ENCODE data around the gene OSBPL5.

OSBPL5 gene

GRCh38 chr11:3197878-3198528, 32.9 kb upstream of the OSBPL5 start:
- DNase-seq, result no peak

DNA sequence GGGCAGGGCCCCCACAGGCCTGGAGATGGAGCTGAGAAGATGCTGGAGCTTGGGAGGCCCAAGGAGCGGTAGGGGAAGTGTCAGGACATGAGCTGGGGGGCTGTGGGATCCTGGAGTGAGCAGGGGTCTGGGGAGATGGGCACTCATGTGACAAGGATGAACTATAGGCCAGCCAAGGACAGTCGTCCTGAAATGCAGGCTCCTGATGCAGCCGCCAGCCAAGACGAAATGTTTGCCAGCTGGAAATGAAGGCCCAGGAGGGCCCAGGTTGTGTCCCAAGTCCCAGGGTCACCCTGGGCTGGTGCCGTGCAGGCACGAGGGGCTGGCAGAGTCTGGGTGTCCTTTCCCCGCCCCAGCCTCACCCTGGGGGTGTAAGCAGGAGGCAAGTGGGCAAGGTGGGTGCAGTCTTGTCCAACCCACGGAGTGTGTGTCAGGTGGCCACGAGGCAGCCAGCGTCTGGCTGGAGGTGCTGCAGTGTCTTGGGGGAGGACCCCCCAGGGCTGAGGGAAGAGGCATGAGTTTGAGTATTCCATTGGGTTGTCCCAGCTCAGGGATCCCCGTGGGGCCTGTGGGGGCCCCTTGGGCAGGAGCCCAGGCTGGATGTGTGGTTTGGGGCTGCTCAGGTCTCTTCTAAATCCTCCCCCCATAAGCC, 32.1 kb upstream of the OSBPL5 start:
- DNase-seq, result no peak

GRCh38 chr11:3196161-3197043, 31.3 kb upstream of the OSBPL5 start:
- no peak for DNase-seq

GRCh38 chr11:3195251-3196160, 30.4 kb upstream of the OSBPL5 start:
- DNase-seq, result no peak

DNA sequence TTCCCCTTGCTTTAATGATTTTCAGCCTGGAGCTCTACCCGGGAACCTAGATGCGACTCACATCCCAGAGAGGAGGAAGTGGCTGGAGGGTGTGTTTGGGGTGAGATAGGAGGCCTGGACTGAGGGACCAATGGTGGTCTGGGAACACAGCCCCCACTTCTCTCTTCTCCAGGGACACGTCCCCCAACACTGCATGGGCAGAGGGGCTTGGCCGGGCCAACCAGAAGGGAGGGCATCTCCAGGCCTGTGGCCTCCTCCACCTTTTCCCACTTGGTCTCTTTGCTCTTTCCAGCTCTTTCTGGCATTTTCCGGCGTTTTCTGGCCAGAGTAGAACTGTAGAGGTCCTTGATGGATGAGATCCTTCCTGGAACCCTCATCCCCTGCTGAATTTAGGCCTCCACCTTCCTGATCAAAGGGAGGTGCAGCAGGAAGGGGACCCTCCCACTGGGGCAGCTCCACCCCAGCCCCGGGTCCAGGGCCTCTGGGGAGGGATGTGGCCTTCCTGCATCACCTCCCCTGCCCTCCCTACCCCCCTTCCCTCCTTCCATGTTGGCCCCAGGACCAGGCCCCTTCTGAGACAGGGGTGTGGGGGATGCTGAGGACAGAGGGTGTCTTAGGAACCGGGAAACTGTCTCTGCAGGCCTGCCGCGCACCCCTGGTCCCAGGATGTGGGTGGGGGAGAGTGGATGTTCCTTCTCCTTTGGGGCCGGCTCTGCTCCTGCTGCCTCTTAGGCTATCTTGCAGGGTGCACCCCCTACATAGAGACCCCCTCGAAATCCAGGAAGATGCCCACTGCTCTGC, 29.1 kb upstream of the OSBPL5 start:
- DNase-seq, result no peak

DNA sequence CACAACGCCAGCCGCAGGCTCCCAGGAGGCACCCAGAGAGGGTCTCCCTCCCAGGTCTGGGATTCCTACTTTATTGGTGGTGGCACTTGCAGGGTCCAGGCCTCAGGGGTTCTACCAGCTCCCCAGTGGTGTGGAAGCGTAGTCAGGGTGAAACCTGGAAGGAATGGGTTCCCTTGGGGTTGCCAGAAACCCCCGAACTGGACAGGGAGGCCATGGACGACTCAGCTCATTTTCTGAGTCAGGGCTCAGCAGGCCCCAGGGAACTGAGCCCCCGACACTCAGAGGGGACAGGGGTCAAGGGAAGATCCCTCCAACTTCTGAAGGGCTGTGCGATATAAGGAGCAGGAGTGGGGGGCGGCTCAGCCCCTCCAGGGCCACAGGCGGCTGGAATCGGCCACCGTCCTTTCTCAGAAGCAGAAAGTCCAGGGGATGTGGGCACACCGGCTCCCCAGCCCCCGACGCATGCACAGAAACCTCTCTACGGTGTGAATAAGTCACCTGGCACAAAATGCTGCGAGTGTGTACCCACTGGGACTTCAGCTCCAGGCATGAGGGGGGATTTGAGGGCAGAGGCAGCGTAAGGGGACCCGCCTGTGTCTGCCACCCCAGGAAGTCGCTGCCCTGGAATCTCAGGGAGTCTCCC, 28.4 kb upstream of the OSBPL5 start:
- DNase-seq, result no peak

DNA sequence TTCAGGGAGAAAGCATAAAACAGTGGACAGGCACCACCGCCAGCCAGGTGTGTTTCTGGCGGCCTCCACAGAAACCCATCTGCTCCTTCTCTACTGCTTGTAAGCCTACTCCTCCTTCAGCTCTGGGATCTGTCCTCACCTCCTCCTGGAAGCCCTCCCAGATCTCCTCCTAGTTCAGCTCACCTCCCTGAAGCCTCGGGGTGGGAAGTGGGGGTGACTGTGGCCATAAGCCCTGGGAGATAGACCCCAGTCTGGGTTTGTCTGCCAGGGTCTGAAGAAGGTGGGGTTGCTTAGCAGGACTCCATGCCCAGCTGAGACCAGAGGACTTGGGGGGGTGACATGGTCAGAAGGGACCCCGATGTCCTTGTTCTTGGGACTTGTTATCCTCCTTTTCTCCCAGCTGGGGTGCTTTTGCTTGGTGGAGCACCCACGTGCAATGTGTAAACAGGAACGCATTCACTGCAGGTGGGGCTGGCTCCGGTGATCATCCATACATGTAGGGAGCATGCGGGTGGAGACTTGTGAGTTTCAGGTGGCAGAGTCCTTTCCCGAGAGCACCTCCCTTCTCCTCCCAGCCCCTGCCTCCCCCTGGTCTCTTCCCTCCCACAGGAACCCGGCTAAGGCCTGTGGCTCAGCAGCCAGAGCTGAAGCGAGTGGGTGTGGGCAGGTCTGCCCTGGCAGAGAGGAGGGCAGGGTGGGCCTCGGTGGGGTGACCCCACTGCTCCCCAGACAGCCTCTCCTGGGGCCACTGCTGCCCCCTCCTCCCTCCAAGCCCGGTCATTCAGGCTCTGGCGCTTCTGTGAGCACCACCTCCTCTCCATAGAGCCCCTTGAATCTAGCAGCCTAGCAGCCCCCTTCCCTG, 27.6 kb upstream of the OSBPL5 start:
- no peak for DNase-seq

- DNase-seq, result no peak
These were observed 26.6 kb upstream of the OSBPL5 start for GRCh38 chr11:3191586-3192324.

DNA sequence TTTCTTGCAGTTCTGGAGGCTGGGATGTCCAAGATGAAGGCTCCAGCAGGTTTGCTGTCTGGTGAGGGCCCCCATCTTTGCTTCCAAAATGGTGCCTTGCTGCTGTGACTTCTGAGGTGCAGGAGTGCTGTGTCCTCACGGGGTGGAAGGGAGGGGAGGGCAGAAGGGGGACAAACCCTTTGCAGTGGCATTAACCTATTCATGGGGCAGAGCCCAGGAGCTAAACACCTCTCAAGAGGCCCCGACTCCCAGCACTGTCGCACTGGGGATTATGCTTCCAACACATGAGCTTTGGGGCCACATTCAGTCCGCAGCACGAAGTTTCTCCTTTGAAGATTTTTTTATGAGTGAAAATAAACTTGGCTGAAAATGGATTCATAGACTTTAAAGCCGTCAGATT, 25.5 kb upstream of the OSBPL5 start:
- DNase-seq, result no peak

DNA sequence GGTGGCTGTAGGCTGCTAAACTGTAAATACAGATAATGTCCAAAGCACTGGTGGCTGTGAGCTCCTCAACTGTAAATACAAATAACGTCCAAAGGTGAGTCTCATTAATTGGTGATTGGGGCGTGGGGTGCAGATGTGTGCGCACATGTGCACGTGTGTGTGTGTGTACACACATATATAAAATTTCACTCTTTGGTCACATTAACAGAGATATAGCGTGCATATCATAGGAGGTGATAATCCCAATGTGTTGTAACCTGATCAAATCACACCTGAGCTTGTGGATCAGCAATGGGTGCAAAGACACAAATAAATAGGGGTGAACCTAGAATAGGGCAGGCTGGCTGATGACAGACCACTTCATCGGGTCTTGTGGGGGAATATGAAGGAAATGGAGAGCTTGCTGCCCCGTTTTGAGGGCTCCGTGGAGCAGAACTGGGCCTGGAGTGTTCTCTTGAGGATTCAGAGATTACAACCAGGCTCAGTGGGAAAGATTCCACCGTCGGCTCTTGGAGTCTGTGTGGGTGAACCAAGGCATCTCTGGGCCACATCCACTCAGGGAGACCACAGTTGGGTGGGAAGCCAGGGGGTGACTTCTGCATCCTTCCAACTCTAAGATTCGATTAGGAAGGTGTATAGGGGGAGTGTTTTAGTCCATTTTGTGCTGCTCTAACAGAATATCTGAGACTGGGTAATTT, 24.9 kb upstream of the OSBPL5 start:
- no peak for DNase-seq

GRCh38 chr11:3189196-3189843, 24.2 kb upstream of the OSBPL5 start:
- DNase-seq, result no peak

- no peak for DNase-seq
These were observed 23.5 kb upstream of the OSBPL5 start for GRCh38 chr11:3188496-3189195.

DNA sequence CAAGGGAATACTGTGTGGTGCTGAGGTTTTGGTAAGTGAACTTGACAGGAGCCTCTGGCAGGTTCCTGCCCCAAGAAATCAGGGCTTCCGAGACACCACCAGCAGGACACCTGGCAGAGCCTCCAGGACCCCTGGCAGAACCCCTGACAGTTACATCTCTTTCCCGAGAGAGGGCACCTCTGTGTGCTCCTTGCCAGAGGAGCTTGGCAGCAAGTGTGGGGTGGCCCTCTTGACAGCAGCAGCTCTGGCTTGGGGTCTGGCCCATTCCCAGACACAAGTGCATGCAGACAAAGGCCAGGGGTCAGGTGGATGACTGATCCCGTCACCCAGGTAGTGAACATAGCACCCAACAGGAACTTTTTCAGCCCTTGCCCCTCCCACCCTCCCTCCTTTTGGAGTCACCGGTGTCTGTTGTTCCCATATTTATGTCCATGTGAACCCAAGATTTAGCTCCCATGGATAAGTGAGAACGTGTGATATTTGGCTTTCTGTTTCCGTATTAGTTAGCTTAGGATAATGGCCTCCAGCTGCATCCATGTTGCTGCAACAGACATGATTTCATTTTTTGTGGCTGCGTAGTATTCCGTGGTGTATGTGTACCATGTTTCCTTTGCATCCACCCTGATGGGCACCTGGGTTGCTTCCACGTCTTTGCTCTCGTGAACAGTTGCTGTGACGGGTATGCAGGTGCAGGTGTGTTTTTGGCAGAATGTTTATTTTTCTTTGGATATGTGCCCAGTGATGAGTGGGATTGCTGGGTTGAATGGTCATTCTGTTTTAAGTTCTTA, 21.2 kb upstream of the OSBPL5 start:
- no peak for DNase-seq

DNA sequence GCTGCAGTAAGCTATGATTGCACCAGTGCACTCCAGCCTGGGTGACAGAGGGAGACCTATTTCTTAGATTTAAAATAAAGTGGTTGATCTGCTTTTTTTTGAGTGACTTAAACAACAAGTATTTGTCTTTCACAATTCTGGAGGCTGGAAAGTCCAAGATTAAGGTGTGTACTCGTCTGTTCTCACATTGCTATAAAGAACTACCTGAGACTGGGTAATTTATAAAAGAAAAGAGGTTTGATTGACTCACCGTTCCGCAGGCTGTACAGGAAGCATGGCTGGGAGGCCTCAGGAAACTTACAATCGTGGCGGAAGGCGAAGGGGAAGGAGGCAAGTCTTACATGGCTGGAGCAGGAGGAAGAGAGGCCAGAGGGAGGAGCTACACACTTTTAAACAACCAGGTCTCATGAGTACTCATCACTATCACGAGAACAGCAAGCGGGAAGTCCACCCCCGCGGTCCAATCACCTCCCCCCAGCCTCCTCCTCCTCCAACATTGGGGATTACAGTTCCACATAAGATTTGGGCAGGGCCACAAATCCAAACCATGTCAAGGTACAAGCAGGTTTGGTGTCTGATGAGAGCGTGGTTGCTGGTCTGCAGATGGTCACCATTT, 19.7 kb upstream of the OSBPL5 start:
- DNase-seq, result no peak

DNA sequence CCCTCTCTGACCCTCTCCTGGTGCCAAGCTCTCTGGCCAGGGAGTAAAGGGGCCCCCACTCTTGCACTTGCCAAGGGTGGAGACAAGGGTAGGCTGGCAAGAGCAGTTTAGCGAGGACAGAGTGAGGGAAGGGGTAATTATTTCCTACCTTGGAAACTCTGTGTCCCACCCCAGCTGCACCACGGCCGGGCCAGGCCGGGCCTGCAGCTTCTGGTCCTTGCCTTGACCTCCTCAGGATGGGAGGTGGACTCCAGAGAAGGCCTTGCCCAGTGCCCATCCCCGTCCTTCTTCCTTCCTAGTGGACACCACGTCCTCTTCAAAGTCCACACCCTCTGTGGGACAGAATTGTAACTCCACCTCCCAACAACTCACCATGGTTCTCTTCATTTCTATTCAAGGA, 18.4 kb upstream of the OSBPL5 start:
- DNase-seq, result no peak

- DNase-seq, result no peak
These were observed 17.3 kb upstream of the OSBPL5 start for GRCh38 chr11:3182462-3182852.
